Measurements from ENCODE around the gene RNF149.

RNF149 gene

DNA sequence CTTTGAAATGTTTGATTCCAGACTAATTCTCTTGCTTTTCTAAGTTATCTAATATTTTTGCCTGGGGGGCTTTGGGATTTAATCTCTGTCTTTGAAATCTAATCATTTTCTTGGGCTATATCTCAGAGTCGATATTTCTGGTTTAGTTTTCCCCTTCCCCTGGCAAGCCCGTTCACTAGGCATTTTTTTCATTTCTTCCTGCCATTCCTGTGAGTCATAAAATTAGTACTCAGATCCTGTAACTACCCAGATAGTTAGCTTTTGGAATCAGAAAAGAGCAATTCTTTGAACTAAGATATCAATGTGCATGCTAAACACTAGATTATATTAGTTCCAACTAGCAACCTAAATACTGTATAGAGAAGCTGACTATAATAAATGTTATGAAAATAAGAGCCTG lies 29.4 kb upstream of the RNF149 start:
- peaks cover 9% of the 10 kb centered on the region for H3K27me3 Mint-ChIP-seq (ENCODE audit: low read depth, poor library complexity)
- peaks cover 4% of the 10 kb centered on the region for H3K9me3 Mint-ChIP-seq
- no peak for DNase-seq
- H3K4me1 Mint-ChIP-seq: peaks cover 47% of the 10 kb centered on the region
- no peak overlapping the region for H3K4me3 Mint-ChIP-seq
- H3K27ac Mint-ChIP-seq: no peak overlapping the region
- no peak for TF ChIP-seq CTCF (IDR thresholded peaks at IDR 0.05)
- H3K36me3 Mint-ChIP-seq (ENCODE audit: low read depth): no peaks in the 10 kb centered on the region

- DNase-seq: no peak
- Mint-ChIP-seq H3K4me1 (peaks cover 20% of the 10 kb centered on the region), H3K27me3 (ENCODE audit: low read depth, poor library complexity) (peaks cover 6% of the 10 kb centered on the region), H3K9me3 (no peaks in the 10 kb centered on the region), H3K27ac (peak overlapping the region; percentile 83), H3K36me3 (ENCODE audit: low read depth) (no peaks in the 10 kb centered on the region), H3K4me3 (no peak overlapping the region)
- no peak for TF ChIP-seq CTCF (IDR thresholded peaks at IDR 0.05)
Measured at GRCh38 chr2:101332885-101333766, 24.6 kb upstream of the RNF149 start.

DNA sequence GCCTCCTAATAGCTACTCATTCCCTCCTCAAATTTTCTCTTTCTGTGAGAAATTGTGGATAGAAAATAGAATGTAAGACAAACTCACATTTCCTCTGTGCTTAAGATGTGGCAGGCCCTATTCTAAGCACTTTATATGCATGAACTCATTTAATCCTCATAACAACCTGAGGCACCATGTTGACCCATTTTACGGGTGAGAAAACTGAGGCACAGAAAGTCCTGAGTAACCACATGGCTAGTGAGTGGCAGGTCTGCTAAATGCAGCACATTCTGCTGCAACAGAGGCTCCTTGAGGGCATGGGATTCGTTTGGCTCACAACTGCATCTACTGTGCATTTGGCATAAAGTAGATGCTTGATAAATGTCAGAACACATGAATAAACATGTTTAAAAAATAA lies 22.7 kb upstream of the RNF149 start:
- no peaks in the 10 kb centered on the region for H3K9me3 Mint-ChIP-seq
- H3K27ac Mint-ChIP-seq: peak overlapping the region; percentile 62
- H3K4me3 Mint-ChIP-seq: no peak overlapping the region
- H3K27me3 Mint-ChIP-seq (ENCODE audit: low read depth, poor library complexity): no peaks in the 10 kb centered on the region
- H3K36me3 Mint-ChIP-seq (ENCODE audit: low read depth): no peaks in the 10 kb centered on the region
- TF ChIP-seq CTCF (IDR thresholded peaks at IDR 0.05): no peak
- no peak for DNase-seq
- H3K4me1 Mint-ChIP-seq: peaks cover 19% of the 10 kb centered on the region

DNA sequence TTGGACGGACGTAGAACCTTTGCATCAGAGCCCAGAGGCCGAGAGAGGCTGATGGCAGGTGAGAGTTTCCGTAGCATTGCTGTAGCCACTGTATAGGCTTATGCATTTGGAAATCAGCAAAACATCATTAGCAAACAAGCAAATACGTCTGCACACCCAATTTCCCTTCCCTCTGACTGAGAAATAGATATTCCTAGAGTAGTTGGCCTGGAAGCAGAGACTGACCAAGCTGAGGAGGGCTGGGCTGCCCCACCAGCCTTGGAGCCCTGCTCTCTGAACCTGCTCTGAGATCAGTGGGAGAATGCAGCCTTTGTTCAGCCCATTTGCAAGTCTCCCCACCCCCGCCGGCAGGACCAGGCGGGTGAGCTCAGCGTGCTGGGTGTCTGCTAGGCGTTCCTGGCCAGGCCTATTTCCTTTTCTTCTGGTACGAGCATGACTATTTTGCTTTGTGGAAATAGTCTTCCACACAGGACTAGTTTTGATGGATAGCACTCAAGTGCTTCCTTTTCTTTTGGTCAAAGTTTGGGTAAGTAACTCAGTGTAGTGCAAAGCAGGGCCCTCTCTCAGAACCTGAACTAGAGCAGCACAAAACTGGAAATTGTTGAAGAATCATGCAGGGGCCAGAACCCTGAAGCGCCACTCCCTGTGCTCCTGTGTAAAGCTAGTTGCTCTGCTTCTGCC lies 21.9 kb upstream of the RNF149 start:
- peaks cover 19% of the 10 kb centered on the region for H3K4me1 Mint-ChIP-seq
- no peaks in the 10 kb centered on the region for H3K36me3 Mint-ChIP-seq (ENCODE audit: low read depth)
- H3K27ac Mint-ChIP-seq: peak overlapping the region; percentile 62
- H3K9me3 Mint-ChIP-seq: no peaks in the 10 kb centered on the region
- DNase-seq: peak; percentile 15
- H3K27me3 Mint-ChIP-seq (ENCODE audit: low read depth, poor library complexity): no peaks in the 10 kb centered on the region
- no peak for TF ChIP-seq CTCF (IDR thresholded peaks at IDR 0.05)
- no peak overlapping the region for H3K4me3 Mint-ChIP-seq

GRCh38 chr2:101329026-101329425 lies 20.5 kb upstream of the RNF149 start:
- no peak overlapping the region for H3K27ac Mint-ChIP-seq
- peaks cover 5% of the 10 kb centered on the region for H3K9me3 Mint-ChIP-seq
- no peak overlapping the region for H3K4me3 Mint-ChIP-seq
- DNase-seq: no peak
- no peaks in the 10 kb centered on the region for H3K27me3 Mint-ChIP-seq (ENCODE audit: low read depth, poor library complexity)
- H3K4me1 Mint-ChIP-seq: peaks cover 19% of the 10 kb centered on the region
- H3K36me3 Mint-ChIP-seq (ENCODE audit: low read depth): no peaks in the 10 kb centered on the region
- TF ChIP-seq CTCF (IDR thresholded peaks at IDR 0.05): no peak
